HEK293T (cell line): Measurements from ENCODE around the gene ANXA6.

ENCODE experiments used
- ARNT ChIP-seq: fragments of 450-650 bp; IDR thresholded peaks from 2 replicates; pipeline ENCODE4 v1.6.1; 2017; ENCODE audit warnings: mild to moderate bottlenecking
- BHLHE40 ChIP-seq: fragments of 450-650 bp; IDR thresholded peaks from 2 replicates; pipeline ENCODE4 v1.6.1; 2016; ENCODE audit warnings: mild to moderate bottlenecking, moderate library complexity, borderline replicate concordance
- CTBP1 ChIP-seq: fragments of 450-650 bp; IDR thresholded peaks from 2 replicates; pipeline ENCODE4 v1.6.1; 2016; ENCODE audit warnings: borderline replicate concordance
- ELF4 ChIP-seq: fragments of 450-650 bp; IDR thresholded peaks from 2 replicates; pipeline ENCODE4 v1.6.1; 2017; ENCODE audit warnings: antibody characterized with exemption
- FOXA1 ChIP-seq: fragments of 450-650 bp; IDR thresholded peaks from 2 replicates; pipeline ENCODE4 v1.6.1; 2016; ENCODE audit warnings: mild to moderate bottlenecking
- FOXK2 ChIP-seq: fragments of 450-650 bp; IDR thresholded peaks from 2 replicates; pipeline ENCODE4 v1.6.1; 2016; ENCODE audit warnings: mild to moderate bottlenecking
- FOXM1 ChIP-seq: fragments of 450-650 bp; IDR thresholded peaks from 2 replicates; pipeline ENCODE4 v1.6.1; 2017; ENCODE audit warnings: mild to moderate bottlenecking, borderline replicate concordance
- HDGF ChIP-seq: fragments of 450-650 bp; IDR thresholded peaks from 2 replicates; pipeline ENCODE4 v1.6.1; 2017; ENCODE audit warnings: antibody characterized with exemption, borderline replicate concordance
- LEF1 ChIP-seq: fragments of 450-650 bp; IDR thresholded peaks from 2 replicates; pipeline ENCODE4 v1.6.1; 2017; ENCODE audit warnings: mild to moderate bottlenecking, borderline replicate concordance
- SP1 ChIP-seq: fragments of 450-650 bp; IDR thresholded peaks from 2 replicates; pipeline ENCODE4 v1.6.1; 2017
- SUZ12 ChIP-seq: fragments of 450-650 bp; IDR thresholded peaks from 2 replicates; pipeline ENCODE4 v1.6.1; 2016; ENCODE audit warnings: mild to moderate bottlenecking
- TARDBP ChIP-seq: fragments of 450-650 bp; IDR thresholded peaks from 2 replicates; pipeline ENCODE4 v1.6.1; 2016
- ZNF384 ChIP-seq: fragments of 450-650 bp; IDR thresholded peaks from 2 replicates; pipeline ENCODE4 v1.6.1; 2016
- TF ChIP-seq, protein P1 (sequence below): fragments of 450-650 bp; IDR thresholded peaks from 2 replicates; pipeline ENCODE4 v1.6.1; 2016

DNA sequence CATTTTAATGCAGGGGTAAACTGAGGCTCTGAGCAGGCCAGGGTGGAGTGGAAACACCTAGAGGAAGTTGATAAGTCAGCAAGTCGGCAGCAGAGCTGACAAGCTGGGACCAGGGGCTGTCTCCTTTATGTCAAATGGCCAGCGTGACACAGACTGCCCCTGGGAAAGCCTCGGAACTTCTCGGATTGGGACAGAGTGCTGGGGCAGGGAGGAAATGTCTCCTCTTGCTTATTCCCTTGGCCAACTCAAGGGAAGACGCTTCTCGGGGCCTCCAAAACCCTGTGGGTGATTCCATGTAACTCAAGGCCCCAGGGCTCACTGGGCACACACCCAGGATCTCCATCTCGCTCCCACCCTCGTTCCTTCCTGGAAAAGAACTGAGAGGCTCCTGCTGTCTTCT, 25.4 kb upstream of the ANXA6 start:
- TF ChIP-seq TARDBP (no peak), ELF4 (no peak), FOXA1 (no peak), LEF1 (no peak), SUZ12 (no peak), FOXM1 (no peak), HDGF (no peak), SP1 (no peak), CTBP1 (no peak), BHLHE40 (no peak), ZNF384 (no peak), FOXK2 (no peak), ARNT (no peak)
- TF ChIP-seq, protein P1, sequence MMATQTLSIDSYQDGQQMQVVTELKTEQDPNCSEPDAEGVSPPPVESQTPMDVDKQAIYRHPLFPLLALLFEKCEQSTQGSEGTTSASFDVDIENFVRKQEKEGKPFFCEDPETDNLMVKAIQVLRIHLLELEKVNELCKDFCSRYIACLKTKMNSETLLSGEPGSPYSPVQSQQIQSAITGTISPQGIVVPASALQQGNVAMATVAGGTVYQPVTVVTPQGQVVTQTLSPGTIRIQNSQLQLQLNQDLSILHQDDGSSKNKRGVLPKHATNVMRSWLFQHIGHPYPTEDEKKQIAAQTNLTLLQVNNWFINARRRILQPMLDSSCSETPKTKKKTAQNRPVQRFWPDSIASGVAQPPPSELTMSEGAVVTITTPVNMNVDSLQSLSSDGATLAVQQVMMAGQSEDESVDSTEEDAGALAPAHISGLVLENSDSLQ: no peak
